Gastrocnemius medialis (tissue), 4 donors: ENCODE results near the gene CFL2.

ENCODE experiments used
- CTCF ChIP-seq, 5 experiments: fragments of 450-650 bp in 3 of 5; fragments of 200-600 bp in 2 of 5; sonication (generic) in 2 of 5; IDR thresholded peaks in 4 of 5; conservative IDR thresholded peaks in 1 of 5; 1 replicate in 4 of 5; 2 replicates in 1 of 5; pipeline ENCODE4 v1.5.1; 2016 to 2019; ENCODE audit warnings: antibody characterized with exemption in 5 of 5, mild to moderate bottlenecking in 3 of 5, moderate library complexity in 3 of 5
- POLR2A ChIP-seq, 2 donors: fragments of 450-650 bp; IDR thresholded peaks; one replicate each; pipeline ENCODE4 v1.6.1; 2017; ENCODE audit warnings: antibody characterized with exemption in 2 of 2, mild to moderate bottlenecking in 2 of 2, moderate library complexity in 2 of 2

- TF ChIP-seq CTCF (IDR thresholded peaks at IDR 0.05 in 4 of 5, conservative IDR thresholded peaks at IDR 0.05 in 1 of 5), result no peak
- TF ChIP-seq POLR2A (IDR thresholded peaks at IDR 0.05), result no peak
Observed at GRCh38 chr14:34688470-34689206, 25.8 kb downstream of the CFL2 start.
